Activated CD4-positive, alpha-beta T cell treated with anti-CD3 and anti-CD28 coated beads, Interleukin-2, amount 10 ng/mL, durations not matched to agents 7 days and 5 days (primary cell): ENCODE data around the gene USP17L24. TPM values are rescaled to one million over a fixed set of nuclear protein-coding genes. Genes with fewer than 3 reads are reported as not detected.
"Not testable (repeated sequence)": the region's sequence is repeated elsewhere in the genome, so short reads cannot be mapped to it uniquely, and the experiment has no call there.

Experiments used
- CTCF ChIA-PET: fragments of 350-600 bp; sonication (Branson Sonifier 250); formaldehyde crosslinking; loops from one replicate; lab custom pipeline; 2021; ENCODE audit warnings: antibody characterized with exemption; lab: Charles Lee
- POLR2A ChIA-PET: fragments of 350-600 bp; sonication (Branson Sonifier 250); formaldehyde crosslinking; loops from one replicate; lab custom pipeline; 2021; ENCODE audit warnings: antibody characterized with exemption; lab: Charles Lee
- DNase-seq: peaks from one replicate; pipeline ENCODE4 v3.0.0-alpha.2; 2020
- H3K27ac Mint-ChIP-seq: one replicate; pipeline ENCODE4 v1.8.0; 2021; ENCODE audit warnings: mild to moderate bottlenecking, moderate library complexity, mixed read lengths
- H3K27me3 Mint-ChIP-seq: one replicate; pipeline ENCODE4 v1.8.0; 2021; ENCODE audit warnings: mixed read lengths
- H3K36me3 Mint-ChIP-seq: one replicate; pipeline ENCODE4 v1.8.0; 2021; ENCODE audit warnings: low read depth, mixed read lengths
- H3K4me1 Mint-ChIP-seq: one replicate; pipeline ENCODE4 v1.8.0; 2021; ENCODE audit warnings: mixed read lengths
- H3K4me3 Mint-ChIP-seq: one replicate; pipeline ENCODE4 v1.8.0; 2021; ENCODE audit warnings: mild to moderate bottlenecking, moderate library complexity, mixed read lengths
- H3K9me3 Mint-ChIP-seq: one replicate; pipeline ENCODE4 v1.8.0; 2021; ENCODE audit warnings: mixed read lengths
- total RNA-seq, 2 experiments: library from RNA; stranded (reverse); gene quantifications; one replicate each; pipeline ENCODE4 v1.2.3, GENCODE V29; 2021

USP17L24 gene
- not detected for total RNA-seq

- POLR2A ChIA-PET, H3K4me3 Mint-ChIP-seq, H3K36me3 Mint-ChIP-seq, CTCF ChIA-PET, H3K27me3 Mint-ChIP-seq, H3K9me3 Mint-ChIP-seq, H3K27ac Mint-ChIP-seq, H3K4me1 Mint-ChIP-seq, DNase-seq: not testable (repeated sequence)
Measured at GRCh38 chr4:9324865-9325264, at the start of gene USP17L24. TSS of gene USP17L24 (plus strand) at chr4:9325165. CDS start at chr4:9325165, 0 bp downstream.

DNA sequence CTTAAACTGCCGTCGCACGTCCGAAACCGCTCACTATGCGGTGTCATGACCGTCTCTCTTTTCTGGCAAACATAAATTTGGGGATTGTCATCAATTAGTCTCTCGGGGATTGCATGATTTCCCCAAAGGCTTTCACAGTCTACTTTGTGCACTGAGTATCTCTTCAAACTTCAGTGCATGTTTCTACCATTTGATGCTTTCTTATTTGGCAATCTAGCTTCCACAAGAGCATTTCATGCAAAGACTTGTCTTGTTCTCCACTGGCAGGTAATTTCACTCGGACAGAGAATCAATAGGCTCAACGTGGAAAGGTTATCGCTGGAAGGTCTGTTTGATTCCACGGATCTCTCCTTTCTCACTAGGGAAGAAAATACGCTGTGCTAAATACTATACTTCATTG, 774 bp upstream of the USP17L24 start:
- CTCF ChIA-PET, H3K4me3 Mint-ChIP-seq, H3K9me3 Mint-ChIP-seq, H3K36me3 Mint-ChIP-seq, H3K4me1 Mint-ChIP-seq, POLR2A ChIA-PET, DNase-seq, H3K27ac Mint-ChIP-seq, H3K27me3 Mint-ChIP-seq: not testable (repeated sequence)

GRCh38 chr4:9329611-9330010, 4.6 kb downstream of the USP17L24 start, which contains the start of gene USP17L25:
TSS of gene USP17L25 (plus strand) at chr4:9329911. CDS start at chr4:9329911, 0 bp downstream.
- H3K4me1 Mint-ChIP-seq, H3K36me3 Mint-ChIP-seq, H3K27ac Mint-ChIP-seq, H3K27me3 Mint-ChIP-seq, POLR2A ChIA-PET, DNase-seq, H3K4me3 Mint-ChIP-seq, H3K9me3 Mint-ChIP-seq, CTCF ChIA-PET: not testable (repeated sequence)

DNA sequence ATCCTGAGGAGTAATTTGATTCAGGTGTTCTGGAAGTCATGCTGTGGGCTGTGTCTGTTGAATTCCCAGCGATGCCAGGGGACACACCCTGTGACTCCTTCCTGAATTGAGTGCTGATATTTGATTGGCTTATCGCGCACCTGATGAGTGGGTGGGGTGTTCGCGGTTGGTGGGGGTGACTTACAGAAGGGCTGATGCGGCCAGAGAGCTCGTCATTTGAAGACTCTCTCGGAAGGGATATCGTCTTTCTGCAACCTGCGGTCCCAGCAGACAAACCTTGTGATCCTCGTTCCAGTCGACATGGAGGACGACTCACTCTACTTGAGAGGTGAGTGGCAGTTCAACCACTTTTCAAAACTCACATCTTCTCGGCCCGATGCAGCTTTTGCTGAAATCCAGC, 9.4 kb downstream of the USP17L24 start, which contains the start of gene USP17L26:
Gene USP17L26 (plus strand): TSS at position 301 of the 400 bp plus-strand sequence. CDS start 0 bp downstream, at position 301.
- H3K27me3 Mint-ChIP-seq, CTCF ChIA-PET, H3K4me1 Mint-ChIP-seq, H3K27ac Mint-ChIP-seq, H3K4me3 Mint-ChIP-seq, H3K36me3 Mint-ChIP-seq, POLR2A ChIA-PET, DNase-seq, H3K9me3 Mint-ChIP-seq: not testable (repeated sequence)

DNA sequence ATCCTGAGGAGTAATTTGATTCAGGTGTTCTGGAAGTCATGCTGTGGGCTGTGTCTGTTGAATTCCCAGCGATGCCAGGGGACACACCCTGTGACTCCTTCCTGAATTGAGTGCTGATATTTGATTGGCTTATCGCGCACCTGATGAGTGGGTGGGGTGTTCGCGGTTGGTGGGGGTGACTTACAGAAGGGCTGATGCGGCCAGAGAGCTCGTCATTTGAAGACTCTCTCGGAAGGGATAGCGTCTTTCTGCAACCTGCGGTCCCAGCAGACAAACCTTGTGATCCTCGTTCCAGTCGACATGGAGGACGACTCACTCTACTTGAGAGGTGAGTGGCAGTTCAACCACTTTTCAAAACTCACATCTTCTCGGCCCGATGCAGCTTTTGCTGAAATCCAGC, 14.1 kb downstream of the USP17L24 start, which contains the start of gene USP17L5:
Gene USP17L5 (plus strand): TSS at position 301 of the 400 bp plus-strand sequence. CDS start 0 bp downstream, at position 301.
- POLR2A ChIA-PET, DNase-seq: not testable (repeated sequence)

GRCh38 chr4:9343848-9344247, 18.9 kb downstream of the USP17L24 start, which contains the start of gene USP17L27:
TSS of gene USP17L27 (plus strand) at chr4:9344148. CDS start at chr4:9344148, 0 bp downstream.
- H3K4me1 Mint-ChIP-seq, DNase-seq, H3K4me3 Mint-ChIP-seq, H3K36me3 Mint-ChIP-seq, POLR2A ChIA-PET, H3K27ac Mint-ChIP-seq, CTCF ChIA-PET, H3K9me3 Mint-ChIP-seq, H3K27me3 Mint-ChIP-seq: not testable (repeated sequence)

More for the DNA sequence above, 14.1 kb downstream of the USP17L24 start, which contains the start of gene USP17L5:
- CTCF ChIA-PET, H3K27me3 Mint-ChIP-seq, H3K36me3 Mint-ChIP-seq, H3K4me3 Mint-ChIP-seq, H3K9me3 Mint-ChIP-seq, H3K27ac Mint-ChIP-seq, H3K4me1 Mint-ChIP-seq: not testable (repeated sequence)

DNA sequence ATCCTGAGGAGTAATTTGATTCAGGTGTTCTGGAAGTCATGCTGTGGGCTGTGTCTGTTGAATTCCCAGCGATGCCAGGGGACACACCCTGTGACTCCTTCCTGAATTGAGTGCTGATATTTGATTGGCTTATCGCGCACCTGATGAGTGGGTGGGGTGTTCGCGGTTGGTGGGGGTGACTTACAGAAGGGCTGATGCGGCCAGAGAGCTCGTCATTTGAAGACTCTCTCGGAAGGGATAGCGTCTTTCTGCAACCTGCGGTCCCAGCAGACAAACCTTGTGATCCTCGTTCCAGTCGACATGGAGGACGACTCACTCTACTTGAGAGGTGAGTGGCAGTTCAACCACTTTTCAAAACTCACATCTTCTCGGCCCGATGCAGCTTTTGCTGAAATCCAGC, 23.6 kb downstream of the USP17L24 start, which contains the start of gene USP17L28:
Gene USP17L28 (plus strand): TSS at position 301 of the 400 bp plus-strand sequence. CDS start 0 bp downstream, at position 301.
- H3K9me3 Mint-ChIP-seq, H3K4me3 Mint-ChIP-seq, H3K27ac Mint-ChIP-seq, H3K27me3 Mint-ChIP-seq, POLR2A ChIA-PET, H3K4me1 Mint-ChIP-seq, CTCF ChIA-PET, DNase-seq, H3K36me3 Mint-ChIP-seq: not testable (repeated sequence)

DNA sequence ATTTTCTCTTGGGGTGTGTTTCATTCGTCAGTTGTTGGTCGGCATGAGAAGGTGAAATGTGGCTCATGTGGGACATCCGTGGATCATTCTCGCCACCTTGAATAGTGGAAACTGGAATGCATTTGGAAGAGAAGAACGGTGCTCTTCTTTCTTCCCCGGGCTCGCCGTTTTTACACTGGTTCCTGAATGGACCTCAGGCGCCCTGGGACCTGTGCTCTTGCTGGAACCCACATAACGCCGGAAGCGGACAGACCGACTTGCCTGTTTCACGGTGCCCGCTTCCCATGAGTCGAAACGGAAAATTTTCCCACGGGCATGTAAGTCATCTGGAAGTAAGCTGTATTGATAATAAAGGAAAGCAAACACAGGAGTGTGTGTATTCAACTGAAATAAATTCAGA, 25.9 kb downstream of the USP17L24 start:
- H3K36me3 Mint-ChIP-seq, H3K4me1 Mint-ChIP-seq, CTCF ChIA-PET, H3K9me3 Mint-ChIP-seq, DNase-seq, H3K4me3 Mint-ChIP-seq, POLR2A ChIA-PET, H3K27me3 Mint-ChIP-seq, H3K27ac Mint-ChIP-seq: not testable (repeated sequence)

DNA sequence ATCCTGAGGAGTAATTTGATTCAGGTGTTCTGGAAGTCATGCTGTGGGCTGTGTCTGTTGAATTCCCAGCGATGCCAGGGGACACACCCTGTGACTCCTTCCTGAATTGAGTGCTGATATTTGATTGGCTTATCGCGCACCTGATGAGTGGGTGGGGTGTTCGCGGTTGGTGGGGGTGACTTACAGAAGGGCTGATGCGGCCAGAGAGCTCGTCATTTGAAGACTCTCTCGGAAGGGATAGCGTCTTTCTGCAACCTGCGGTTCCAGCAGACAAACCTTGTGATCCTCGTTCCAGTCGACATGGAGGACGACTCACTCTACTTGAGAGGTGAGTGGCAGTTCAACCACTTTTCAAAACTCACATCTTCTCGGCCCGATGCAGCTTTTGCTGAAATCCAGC, 28.4 kb downstream of the USP17L24 start, which contains the start of gene USP17L29:
Gene USP17L29 (plus strand): TSS at position 301 of the 400 bp plus-strand sequence. CDS start 0 bp downstream, at position 301.
- H3K4me1 Mint-ChIP-seq, POLR2A ChIA-PET, H3K36me3 Mint-ChIP-seq, DNase-seq, H3K9me3 Mint-ChIP-seq, CTCF ChIA-PET, H3K27ac Mint-ChIP-seq, H3K4me3 Mint-ChIP-seq, H3K27me3 Mint-ChIP-seq: not testable (repeated sequence)

- POLR2A ChIA-PET, H3K27me3 Mint-ChIP-seq, H3K4me3 Mint-ChIP-seq, CTCF ChIA-PET, H3K9me3 Mint-ChIP-seq, H3K36me3 Mint-ChIP-seq, H3K27ac Mint-ChIP-seq, H3K4me1 Mint-ChIP-seq, DNase-seq: not testable (repeated sequence)
Measured at GRCh38 chr4:9362829-9363228, 37.9 kb downstream of the USP17L24 start, which contains the start of gene USP17L30. TSS of gene USP17L30 (plus strand) at chr4:9363129. CDS start at chr4:9363129, 0 bp downstream.

Other genes with a start within 250 kb of the USP17L24 start
- gene FAM90A26, start 154.8 kb upstream of the USP17L24 start, total RNA-seq: not detected
- not detected for gene USP17L10, start 114.5 kb upstream of the USP17L24 start, total RNA-seq
- gene USP17L11, start 109.8 kb upstream of the USP17L24 start, total RNA-seq: not detected
- gene USP17L12, start 105.0 kb upstream of the USP17L24 start, total RNA-seq: not detected
- gene USP17L13, start 100.3 kb upstream of the USP17L24 start, total RNA-seq: not detected
- gene USP17L15, start 90.8 kb upstream of the USP17L24 start, total RNA-seq: not detected
- not detected for gene USP17L17, start 81.3 kb upstream of the USP17L24 start, total RNA-seq
- gene USP17L18, start 76.5 kb upstream of the USP17L24 start, total RNA-seq: not detected
- not detected for gene USP17L19, start 71.8 kb upstream of the USP17L24 start, total RNA-seq
- gene USP17L20, start 67.0 kb upstream of the USP17L24 start, total RNA-seq: not detected
- gene USP17L21, start 62.3 kb upstream of the USP17L24 start, total RNA-seq: not detected
- gene USP17L22, start 57.5 kb upstream of the USP17L24 start, total RNA-seq: not detected
- gene USP17L25, start 4.7 kb downstream of the USP17L24 start, total RNA-seq: not detected
- gene USP17L26, start 9.5 kb downstream of the USP17L24 start, total RNA-seq: not detected
- not detected for gene USP17L5, start 14.2 kb downstream of the USP17L24 start, total RNA-seq
- gene USP17L27, start 19.0 kb downstream of the USP17L24 start, total RNA-seq: not detected
- gene USP17L28, start 23.7 kb downstream of the USP17L24 start, total RNA-seq: not detected
- gene USP17L29, start 28.5 kb downstream of the USP17L24 start, total RNA-seq: not detected
- not detected for gene USP17L30, start 38.0 kb downstream of the USP17L24 start, total RNA-seq
- not detected for gene DEFB131A, start 119.2 kb downstream of the USP17L24 start, total RNA-seq